ENCODE measurements around the gene CEACAM8. TPM values are rescaled to one million over a fixed set of nuclear protein-coding genes. Genes with fewer than 3 reads are reported as not detected.

CEACAM8 gene
- total RNA-seq, 1 experiment from 2014 or later, result not detected

GRCh38 chr19:42627916-42628315 is 33.2 kb upstream of the CEACAM8 start:
- no peak for DNase-seq (ENCODE audit: low read depth, low spot score)
- Histone ChIP-seq H3K4me2 (ENCODE audit: low read length) (no peak overlapping the region), H3K9me3 (ENCODE audit: control insufficient read depth in 1 of 2, insufficient read depth in 1 of 2, low read depth in 1 of 2, low read length in 2 of 2) (peaks cover 0 to 4% of the 10 kb centered on the region in 2 experiments; a peak in 2 of 4 replicates), H3K27me3 (ENCODE audit: insufficient read depth, low read length) (peaks cover 22% of the 10 kb centered on the region; the same call in 1 of the 2 replicates), H4K20me1 (ENCODE audit: insufficient read depth) (no peaks in the 10 kb centered on the region), H2AFZ (ENCODE audit: low read depth, low read length, poor library complexity, severe bottlenecking) (no peak overlapping the region), H3K9me2 (ENCODE audit: insufficient read depth) (no peaks in the 10 kb centered on the region), H3K36me3 (ENCODE audit: control insufficient read depth in 1 of 2, insufficient read depth in 2 of 2, low read length in 2 of 2) (no peaks in the 10 kb centered on the region), H3K79me2 (ENCODE audit: insufficient read depth, low read length) (no peaks in the 10 kb centered on the region), H3K4me3 (replicated peaks in 1 of 2; ENCODE audit: low read depth in 1 of 2, low read length in 2 of 2) (no peak overlapping the region), H3K27ac (ENCODE audit: low read depth, low read length) (no peak overlapping the region), H3K9ac (ENCODE audit: low read length) (no peak overlapping the region), H3K4me1 (ENCODE audit: control insufficient read depth in 1 of 2, insufficient read depth in 2 of 2, low read length in 2 of 2) (peaks cover 0 to 12% of the 10 kb centered on the region in 2 experiments; a peak in 1 of 4 replicates)
- ChIA-PET RAD21 (ENCODE audit: low non-redundant PET in 1 of 2, low total read pairs in 2 of 2, uncharacterized antibody in 2 of 2, unreplicated experiment in 2 of 2) (no interaction called here), CTCF (no interaction called here), POLR2A (no interaction called here)
- TF ChIP-seq MAX (IDR thresholded peaks at IDR 0.05), result no peak
- TF ChIP-seq EGR1 (IDR thresholded peaks at IDR 0.05; ENCODE audit: low read depth), result no peak
- TF ChIP-seq JUND (IDR thresholded peaks at IDR 0.05), result no peak
- TF ChIP-seq RAD21 (IDR thresholded peaks at IDR 0.05; ENCODE audit: low read depth), result no peak
- no peak for TF ChIP-seq ZFX (IDR thresholded peaks at IDR 0.05)
- no peak for TF ChIP-seq POLR2AphosphoS5 (IDR thresholded peaks at IDR 0.05; ENCODE audit: low read depth, low read length)
- TF ChIP-seq SIN3A (IDR thresholded peaks at IDR 0.05; ENCODE audit: low read depth), result no peak
- TF ChIP-seq TCF7L2 (IDR thresholded peaks at IDR 0.05; ENCODE audit: borderline replicate concordance, extremely low read depth, insufficient read depth, insufficient read length), result no peak
- no peak for TF ChIP-seq ATF3 (IDR thresholded peaks at IDR 0.05)
- TF ChIP-seq SRF (IDR thresholded peaks at IDR 0.05; ENCODE audit: low read depth), result no peak
- ATAC-seq, result no peak
- BruUV-seq (replicated peaks), result no TSS peak
- intact Hi-C loops (cut with micrococcal nuclease), result no loop called here

- Histone ChIP-seq H3K4me2 (ENCODE audit: low read length) (no peak overlapping the region), H2AFZ (ENCODE audit: low read depth, low read length, poor library complexity, severe bottlenecking) (no peak overlapping the region), H3K27me3 (ENCODE audit: insufficient read depth, low read length) (peaks cover 22% of the 10 kb centered on the region; the same call in 1 of the 2 replicates), H3K4me3 (replicated peaks in 1 of 2; ENCODE audit: low read depth in 1 of 2, low read length in 2 of 2) (no peak overlapping the region), H3K9me2 (ENCODE audit: insufficient read depth) (no peaks in the 10 kb centered on the region), H3K9ac (ENCODE audit: low read length) (no peak overlapping the region), H4K20me1 (ENCODE audit: insufficient read depth) (no peaks in the 10 kb centered on the region), H3K79me2 (ENCODE audit: insufficient read depth, low read length) (no peaks in the 10 kb centered on the region), H3K4me1 (ENCODE audit: control insufficient read depth in 1 of 2, insufficient read depth in 2 of 2, low read length in 2 of 2) (peaks cover 0 to 12% of the 10 kb centered on the region in 2 experiments; a peak in 1 of 4 replicates), H3K9me3 (ENCODE audit: control insufficient read depth in 1 of 2, insufficient read depth in 1 of 2, low read depth in 1 of 2, low read length in 2 of 2) (peaks cover 0 to 4% of the 10 kb centered on the region in 2 experiments; a peak in 2 of 4 replicates), H3K36me3 (ENCODE audit: control insufficient read depth in 1 of 2, insufficient read depth in 2 of 2, low read length in 2 of 2) (no peaks in the 10 kb centered on the region), H3K27ac (ENCODE audit: low read depth, low read length) (no peak overlapping the region)
- ATAC-seq (no peak), DNase-seq (ENCODE audit: low read depth, low spot score) (no peak)
- intact Hi-C loops (cut with micrococcal nuclease), result no loop called here
- ChIA-PET CTCF (interaction anchor here (0.9 kb wide), 1 partner anchor 8 kb away, joined by 5 read pairs; no protein-coding TSS in a partner anchor), POLR2A (no interaction called here), RAD21 (ENCODE audit: low non-redundant PET in 1 of 2, low total read pairs in 2 of 2, uncharacterized antibody in 2 of 2, unreplicated experiment in 2 of 2) (no interaction called here)
- BruUV-seq (replicated peaks), result no TSS peak
- TF ChIP-seq MAX (IDR thresholded peaks at IDR 0.05) (no peak), TCF7L2 (IDR thresholded peaks at IDR 0.05; ENCODE audit: borderline replicate concordance, extremely low read depth, insufficient read depth, insufficient read length) (no peak), SP1 (IDR thresholded peaks at IDR 0.05; ENCODE audit: low read depth) (no peak), CBX3 (IDR thresholded peaks at IDR 0.05; ENCODE audit: low read depth) (no peak), CEBPB (IDR thresholded peaks at IDR 0.05; ENCODE audit: low read depth) (no peak), JUND (IDR thresholded peaks at IDR 0.05) (no peak), EZH2phosphoT487 (IDR thresholded peaks at IDR 0.05; ENCODE audit: borderline replicate concordance) (no peak)
Observed at GRCh38 chr19:42626181-42626580, 31.5 kb upstream of the CEACAM8 start.

Data from HCT116 (cell line).